ENCODE measurements around the gene ADD3. TPM values are rescaled to one million over a fixed set of nuclear protein-coding genes. Genes with fewer than 3 reads are reported as not detected.

Gene ADD3
- total and polyA plus RNA-seq, 7 donors, result 4.2 to 26.3 (median 10.4) TPM

- DNase-seq, result no peak
Measured at GRCh38 chr10:110150046-110150445, 142.3 kb downstream of the ADD3 start.

GRCh38 chr10:110150981-110151380 lies 143.2 kb downstream of the ADD3 start:
- 62 to 73% (median 70%) methylated on average over 6 of the region's 6 CpGs for WGBS, 3 donors
- no peak overlapping the region for H3K27ac ChIP-seq
- ATAC-seq (no peak), DNase-seq (no peak)
- no peak overlapping the region for H3K4me3 ChIP-seq
- no peaks in the 10 kb centered on the region for H3K4me1 ChIP-seq
- intact Hi-C loops (cut with DNase I), result no loop called here
- TF ChIP-seq, protein P1, sequence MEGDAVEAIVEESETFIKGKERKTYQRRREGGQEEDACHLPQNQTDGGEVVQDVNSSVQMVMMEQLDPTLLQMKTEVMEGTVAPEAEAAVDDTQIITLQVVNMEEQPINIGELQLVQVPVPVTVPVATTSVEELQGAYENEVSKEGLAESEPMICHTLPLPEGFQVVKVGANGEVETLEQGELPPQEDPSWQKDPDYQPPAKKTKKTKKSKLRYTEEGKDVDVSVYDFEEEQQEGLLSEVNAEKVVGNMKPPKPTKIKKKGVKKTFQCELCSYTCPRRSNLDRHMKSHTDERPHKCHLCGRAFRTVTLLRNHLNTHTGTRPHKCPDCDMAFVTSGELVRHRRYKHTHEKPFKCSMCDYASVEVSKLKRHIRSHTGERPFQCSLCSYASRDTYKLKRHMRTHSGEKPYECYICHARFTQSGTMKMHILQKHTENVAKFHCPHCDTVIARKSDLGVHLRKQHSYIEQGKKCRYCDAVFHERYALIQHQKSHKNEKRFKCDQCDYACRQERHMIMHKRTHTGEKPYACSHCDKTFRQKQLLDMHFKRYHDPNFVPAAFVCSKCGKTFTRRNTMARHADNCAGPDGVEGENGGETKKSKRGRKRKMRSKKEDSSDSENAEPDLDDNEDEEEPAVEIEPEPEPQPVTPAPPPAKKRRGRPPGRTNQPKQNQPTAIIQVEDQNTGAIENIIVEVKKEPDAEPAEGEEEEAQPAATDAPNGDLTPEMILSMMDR (IDR thresholded peaks at IDR 0.05), result no peak
- no peaks in the 10 kb centered on the region for H3K9me3 ChIP-seq
- H3K27me3 ChIP-seq (ENCODE audit: insufficient read depth in 3 of 3, low read length in 2 of 3), result peaks cover 0 to 1% (median 0%) of the 10 kb centered on the region in 3 donors
- H3K36me3 ChIP-seq (ENCODE audit: insufficient read depth in 1 of 2, low read depth in 1 of 2), result no peaks in the 10 kb centered on the region

More at GRCh38 chr10:110150046-110150445, 142.3 kb downstream of the ADD3 start:
- Histone ChIP-seq H3K36me3 (ENCODE audit: insufficient read depth in 1 of 2, low read depth in 1 of 2) (no peaks in the 10 kb centered on the region), H3K4me3 (no peak overlapping the region), H3K27ac (no peak overlapping the region), H3K9me3 (no peaks in the 10 kb centered on the region), H3K4me1 (no peaks in the 10 kb centered on the region), H3K27me3 (ENCODE audit: insufficient read depth in 3 of 3, low read length in 2 of 3) (peaks cover 0 to 1% (median 0%) of the 10 kb centered on the region in 3 donors)
- intact Hi-C loops (cut with DNase I), result no loop called here
- ATAC-seq, result no peak
- 92 to 98% (median 96%) methylated on average over 4 of the region's 4 CpGs for WGBS, 3 donors
- TF ChIP-seq, protein P1 (IDR thresholded peaks at IDR 0.05), result no peak

DNA sequence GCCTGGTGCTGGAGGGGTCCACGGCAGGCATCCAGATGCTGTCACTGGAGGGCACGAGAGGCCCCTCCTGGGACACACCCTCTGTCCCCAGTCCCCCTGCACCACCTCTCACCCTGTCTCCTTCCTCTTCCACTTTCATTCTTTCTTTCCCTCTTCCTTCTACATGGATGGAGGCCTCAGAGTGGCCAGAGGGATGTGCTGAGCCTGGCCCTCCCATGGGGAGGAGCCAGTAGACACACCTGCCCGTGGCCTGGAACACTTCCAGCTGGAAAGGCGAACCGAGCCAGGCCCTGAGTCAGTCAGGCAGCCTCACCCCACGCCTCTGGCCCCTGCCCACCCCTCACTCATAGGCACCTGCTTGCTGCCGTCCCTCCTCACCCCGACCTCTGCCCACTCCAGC lies 143.7 kb downstream of the ADD3 start:
- TF ChIP-seq, protein P1 (IDR thresholded peaks at IDR 0.05), result no peak
- H3K36me3 ChIP-seq (ENCODE audit: insufficient read depth in 1 of 2, low read depth in 1 of 2), result no peaks in the 10 kb centered on the region
- no peak overlapping the region for H3K27ac ChIP-seq
- DNase-seq, result no peak
- ATAC-seq, result peak in 1 of 4 donors; percentile 35
- H3K4me1 ChIP-seq, result no peaks in the 10 kb centered on the region
- no peaks in the 10 kb centered on the region for H3K9me3 ChIP-seq
- H3K27me3 ChIP-seq (ENCODE audit: insufficient read depth in 3 of 3, low read length in 2 of 3), result peaks cover 0 to 1% (median 0%) of the 10 kb centered on the region in 3 donors
- intact Hi-C loops (cut with DNase I), result no loop called here
- H3K4me3 ChIP-seq, result no peak overlapping the region
- WGBS, 3 donors, result 28 to 45% (median 34%) methylated on average over 7 to 8 of the region's 8 CpGs

GRCh38 chr10:110151971-110152370 lies 144.2 kb downstream of the ADD3 start:
- Histone ChIP-seq H3K36me3 (ENCODE audit: insufficient read depth in 1 of 2, low read depth in 1 of 2) (no peaks in the 10 kb centered on the region), H3K27ac (no peak overlapping the region), H3K27me3 (ENCODE audit: insufficient read depth in 3 of 3, low read length in 2 of 3) (peaks cover 0 to 1% (median 0%) of the 10 kb centered on the region in 3 donors), H3K4me3 (no peak overlapping the region), H3K9me3 (no peaks in the 10 kb centered on the region), H3K4me1 (no peaks in the 10 kb centered on the region)
- 39 to 57% (median 53%) methylated on average over 6 of the region's 6 CpGs for WGBS, 3 donors
- intact Hi-C loops (cut with DNase I), result no loop called here
- TF ChIP-seq, protein P1 (IDR thresholded peaks at IDR 0.05), result no peak
- DNase-seq (no peak), ATAC-seq (no peak)

DNA sequence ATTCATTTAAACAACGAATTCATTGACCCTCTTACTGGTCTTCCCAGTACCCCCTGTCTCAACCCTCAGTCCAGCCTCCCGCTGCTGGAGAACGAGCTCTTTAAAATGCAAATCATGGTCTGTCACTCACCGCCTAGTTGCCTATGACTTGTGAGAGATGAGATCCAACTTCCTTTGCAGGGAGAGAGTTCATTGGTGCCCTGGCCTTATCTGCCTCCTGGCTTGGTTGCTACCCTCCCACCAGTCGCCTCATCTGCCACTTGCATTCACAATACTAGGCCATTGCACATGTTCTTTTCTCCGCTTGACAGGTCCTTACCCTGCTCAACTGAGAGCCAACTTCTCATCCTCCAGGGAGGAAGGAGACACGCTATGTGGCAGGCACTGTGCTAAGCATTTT lies 145.6 kb downstream of the ADD3 start:
- H3K36me3 ChIP-seq (ENCODE audit: insufficient read depth in 1 of 2, low read depth in 1 of 2), result no peaks in the 10 kb centered on the region
- DNase-seq, result no peak
- no peak overlapping the region for H3K4me3 ChIP-seq
- ATAC-seq, result no peak
- intact Hi-C loops (cut with DNase I), result no loop called here
- peaks cover 0 to 1% (median 0%) of the 10 kb centered on the region in 3 donors for H3K27me3 ChIP-seq (ENCODE audit: insufficient read depth in 3 of 3, low read length in 2 of 3)
- H3K9me3 ChIP-seq, result no peaks in the 10 kb centered on the region
- TF ChIP-seq, protein P1 (IDR thresholded peaks at IDR 0.05), result no peak
- 84 to 94% (median 92%) methylated on average over 7 of the region's 7 CpGs for WGBS, 3 donors
- H3K27ac ChIP-seq, result no peak overlapping the region
- no peaks in the 10 kb centered on the region for H3K4me1 ChIP-seq

Measured in psoas muscle (tissue), 8 donors.